GM18505 (cell line): ENCODE measurements around the gene KIAA1549.

ENCODE experiments used
- ATAC-seq: cut with Tn5 transposase; IDR thresholded peaks from one replicate; pipeline ENCODE4 v1.9.1; 2021; ENCODE audit not compliant: unreplicated experiment
- POLR2A ChIP-seq: IDR thresholded peaks from 4 replicates; pipeline ENCODE4 v1.6.1; 2011; ENCODE audit warnings: borderline replicate concordance; ENCODE audit not compliant: insufficient read depth, insufficient read length; ENCODE audit errors: extremely low read depth

Gene KIAA1549

GRCh38 chr7:138900035-138900828, 81.0 kb downstream of the KIAA1549 start:
- no peak for TF ChIP-seq POLR2A
- no peak for ATAC-seq

GRCh38 chr7:138898802-138899201, 82.4 kb downstream of the KIAA1549 start:
- no peak for ATAC-seq
- no peak for TF ChIP-seq POLR2A

GRCh38 chr7:138898255-138898654, 82.9 kb downstream of the KIAA1549 start:
- peak; percentile 46 for ATAC-seq
- TF ChIP-seq POLR2A, result no peak

GRCh38 chr7:138895679-138896078, 85.5 kb downstream of the KIAA1549 start:
- no peak for TF ChIP-seq POLR2A
- no peak for ATAC-seq

GRCh38 chr7:138893258-138893657, 87.9 kb downstream of the KIAA1549 start:
- TF ChIP-seq POLR2A, result no peak
- no peak for ATAC-seq

GRCh38 chr7:138892812-138893211, 88.4 kb downstream of the KIAA1549 start:
- ATAC-seq, result no peak
- TF ChIP-seq POLR2A, result no peak

- no peak for ATAC-seq
- TF ChIP-seq POLR2A, result no peak
Observed at GRCh38 chr7:138892006-138892630, 89.1 kb downstream of the KIAA1549 start.

GRCh38 chr7:138891446-138891810, 89.8 kb downstream of the KIAA1549 start:
- TF ChIP-seq POLR2A, result no peak
- ATAC-seq, result no peak

- no peak for ATAC-seq
Observed at GRCh38 chr7:138890499-138891445, 90.4 kb downstream of the KIAA1549 start.

GRCh38 chr7:138889582-138890498, 91.3 kb downstream of the KIAA1549 start:
- TF ChIP-seq POLR2A, result no peak
- no peak for ATAC-seq

More at GRCh38 chr7:138890499-138891445, 90.4 kb downstream of the KIAA1549 start:
- TF ChIP-seq POLR2A, result no peak

- TF ChIP-seq POLR2A, result no peak
- no peak for ATAC-seq
Observed at GRCh38 chr7:138887872-138888656, 93.1 kb downstream of the KIAA1549 start.
